GM19397 (cell line): ENCODE data around the gene CELF2.

Source experiments
- ATAC-seq: cut with Tn5 transposase; IDR thresholded peaks from one replicate; pipeline ENCODE4 v1.9.1; 2021; ENCODE audit warnings: mild to moderate bottlenecking, moderate library complexity; ENCODE audit not compliant: unreplicated experiment

Gene CELF2

DNA sequence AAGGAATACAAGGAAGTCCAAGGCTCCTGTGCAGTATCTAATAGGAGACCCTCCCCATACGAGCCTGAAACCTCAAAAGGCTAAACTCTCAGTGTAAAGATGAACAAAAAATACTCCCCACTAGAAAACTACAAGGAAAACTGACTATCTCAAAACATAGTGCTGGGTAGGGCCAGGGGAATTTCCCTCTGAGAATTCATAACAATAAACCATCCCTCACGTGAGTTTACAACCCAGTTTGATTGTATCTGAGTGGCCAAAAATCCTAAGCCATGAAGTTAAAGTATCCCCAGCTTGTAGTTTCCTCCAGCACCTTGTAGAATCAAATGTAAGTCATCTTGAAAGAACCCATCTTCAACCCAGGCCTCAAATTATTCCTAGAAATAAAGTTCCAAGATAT is 293.4 kb downstream of the CELF2 start:
- no peak for ATAC-seq

DNA sequence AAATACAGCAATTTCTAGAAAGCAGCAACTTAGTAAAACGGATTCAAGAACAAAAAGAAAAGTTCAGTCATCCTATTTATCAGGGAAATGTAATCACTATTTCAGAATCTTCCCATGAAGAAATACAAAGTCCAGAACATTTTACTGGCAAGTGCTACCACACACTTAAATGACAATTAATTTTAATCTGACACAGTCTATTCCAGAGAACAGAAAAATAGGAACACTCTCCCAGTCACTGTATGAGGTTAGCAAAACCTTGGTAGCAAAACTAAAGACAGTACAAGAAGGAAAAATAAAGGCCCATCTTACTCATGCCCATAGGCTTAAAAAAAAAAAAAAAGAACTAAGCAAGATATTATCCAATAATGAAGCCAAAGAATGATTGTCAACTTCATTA is 295.8 kb downstream of the CELF2 start:
- no peak for ATAC-seq

DNA sequence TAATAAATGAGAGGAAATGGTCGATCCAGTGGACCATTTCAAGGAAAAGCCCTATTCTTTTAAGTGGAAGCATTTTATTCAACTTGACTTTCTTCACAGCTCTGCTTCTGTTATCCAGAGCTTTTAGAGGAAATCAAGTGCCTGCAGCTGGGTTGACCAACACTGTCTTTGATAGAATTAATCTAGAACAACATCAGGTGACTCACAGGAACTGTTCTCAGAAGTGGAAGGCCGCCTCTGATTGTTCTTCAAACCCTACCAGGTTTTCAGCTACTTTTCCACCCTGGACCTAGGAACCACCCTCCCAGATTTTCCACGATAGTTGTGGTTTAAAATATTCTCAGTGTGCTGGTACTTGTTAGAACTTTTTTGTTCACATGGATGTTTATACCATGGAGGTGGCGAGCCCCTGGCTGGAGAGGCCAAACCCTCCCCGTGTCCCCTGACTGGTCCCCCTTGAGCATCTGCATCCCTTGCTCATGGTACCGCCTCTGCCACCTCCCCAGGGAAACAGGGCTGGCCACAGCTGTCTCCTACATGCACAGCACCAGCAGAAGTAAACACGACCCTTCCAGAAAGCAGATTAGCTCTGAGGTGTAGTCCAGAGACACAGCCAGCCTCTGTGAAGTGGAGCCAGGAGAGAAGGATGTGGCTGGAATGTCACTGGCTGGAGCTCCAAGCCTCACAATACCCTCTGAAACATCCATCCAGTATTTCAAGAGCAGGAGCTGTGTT is 300.4 kb downstream of the CELF2 start:
- no peak for ATAC-seq

DNA sequence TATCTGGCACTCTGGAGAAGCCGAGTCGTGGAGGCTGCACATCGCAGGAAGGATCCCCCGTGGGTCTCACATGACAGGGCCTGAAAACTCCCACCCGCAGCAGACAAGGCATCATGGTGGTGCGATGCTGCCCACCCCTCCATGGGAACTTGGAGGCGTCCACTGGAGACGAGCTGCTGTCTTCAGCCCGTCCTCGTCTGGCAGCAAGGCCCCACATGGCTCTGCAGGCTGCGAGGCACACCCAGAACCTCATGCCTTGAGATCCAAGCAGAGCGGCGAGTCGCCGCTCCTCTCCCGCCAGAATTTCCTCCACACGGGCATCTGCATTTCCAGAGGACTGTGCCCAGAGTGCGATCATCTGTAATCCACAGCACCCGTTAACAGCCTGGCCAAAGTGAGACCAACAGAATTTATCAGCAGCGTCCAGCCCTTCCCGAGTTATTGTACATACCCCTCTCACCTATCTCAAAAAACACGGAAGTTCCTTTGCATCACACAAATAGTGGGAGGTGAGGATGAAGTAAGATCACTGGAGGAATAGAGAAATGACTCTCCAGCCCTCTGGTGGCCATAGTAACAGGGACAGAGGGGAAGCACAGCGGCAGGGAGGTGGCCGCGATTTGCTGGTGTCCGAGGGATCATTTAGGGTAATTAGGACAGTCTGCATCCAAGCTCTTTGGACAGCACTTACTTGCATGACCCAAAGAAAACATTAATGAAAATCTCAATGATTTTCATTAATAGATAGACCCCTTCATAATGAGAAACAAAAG is 301.3 kb downstream of the CELF2 start:
- no peak for ATAC-seq

DNA sequence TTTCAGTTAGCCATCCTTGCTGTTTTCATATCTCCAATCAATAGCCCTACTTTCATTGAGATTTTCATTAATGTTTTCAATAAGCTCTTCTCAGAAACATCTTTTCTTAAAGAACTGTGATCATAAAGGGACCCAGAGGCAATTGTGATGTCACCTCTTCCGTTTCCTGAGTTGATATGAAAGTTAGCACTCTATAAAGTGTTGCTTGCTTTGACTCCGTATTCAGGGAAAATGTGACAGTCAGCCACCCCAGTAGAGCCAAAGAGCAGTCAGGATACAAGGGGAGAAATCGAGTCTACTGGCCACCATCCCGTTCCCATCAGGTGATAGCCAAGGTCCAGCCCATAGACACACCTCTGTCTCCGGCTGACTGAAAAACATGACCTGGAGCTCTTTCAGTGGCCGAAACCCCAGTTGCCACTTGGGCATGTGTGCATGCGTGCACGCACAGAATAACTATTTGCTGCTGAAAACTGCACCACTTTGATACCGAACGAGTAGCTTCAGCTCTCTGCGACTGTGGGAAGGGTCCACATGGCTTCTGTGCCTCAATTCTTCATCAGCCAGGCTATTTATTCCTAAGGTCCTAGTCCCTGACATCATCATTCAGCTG is 302.4 kb downstream of the CELF2 start:
- no peak for ATAC-seq

DNA sequence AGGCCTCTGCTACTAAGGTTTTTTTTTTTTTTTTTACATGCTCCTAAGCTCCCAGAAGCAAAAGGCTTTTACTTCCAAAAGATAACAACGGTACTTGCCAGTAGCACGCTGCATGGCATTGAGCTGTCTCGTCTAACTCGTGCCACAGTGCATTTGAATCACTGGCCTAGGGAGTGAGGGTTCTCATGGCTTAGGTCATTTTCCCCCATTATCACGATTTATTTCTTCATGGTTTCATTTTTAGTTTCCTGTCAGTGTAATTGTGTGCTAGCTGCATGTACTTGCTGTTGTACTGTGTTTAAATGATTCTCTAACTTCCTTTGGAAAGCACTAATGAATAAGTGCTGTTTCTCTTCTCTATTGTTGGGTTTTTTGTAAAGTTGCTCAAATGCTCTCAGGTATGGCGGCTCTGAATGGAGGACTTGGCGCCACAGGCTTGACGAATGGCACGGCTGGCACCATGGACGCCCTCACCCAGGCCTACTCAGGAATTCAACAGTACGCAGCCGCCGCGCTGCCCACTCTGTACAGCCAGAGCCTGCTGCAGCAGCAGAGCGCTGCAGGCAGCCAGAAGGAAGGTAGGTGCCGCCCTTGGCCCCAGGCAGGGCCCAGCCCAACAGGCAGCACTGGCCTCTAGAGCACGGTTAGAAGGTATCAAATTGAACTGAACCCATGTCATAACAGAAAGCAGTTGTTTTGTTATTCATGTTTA is 303.3 kb downstream of the CELF2 start:
- ATAC-seq: no peak

DNA sequence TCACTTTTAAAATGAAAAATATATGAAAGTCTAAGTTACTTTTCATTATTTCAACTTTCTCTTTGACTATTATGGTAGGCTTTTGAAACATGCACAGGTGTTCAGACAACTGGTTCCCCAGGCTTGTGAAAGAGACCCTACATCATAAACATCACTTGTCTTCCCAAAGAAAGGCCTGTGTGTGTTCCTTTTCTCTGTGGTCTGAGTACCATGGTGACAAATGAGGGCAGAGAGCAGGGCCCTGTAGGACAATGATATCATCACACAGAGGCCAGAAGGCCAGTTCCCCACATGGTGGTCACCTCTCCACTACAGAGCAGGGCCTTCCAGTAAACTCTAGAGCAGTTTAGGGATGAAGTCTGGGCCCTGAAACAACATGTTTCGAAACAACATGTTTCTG is 305.0 kb downstream of the CELF2 start:
- ATAC-seq: no peak

DNA sequence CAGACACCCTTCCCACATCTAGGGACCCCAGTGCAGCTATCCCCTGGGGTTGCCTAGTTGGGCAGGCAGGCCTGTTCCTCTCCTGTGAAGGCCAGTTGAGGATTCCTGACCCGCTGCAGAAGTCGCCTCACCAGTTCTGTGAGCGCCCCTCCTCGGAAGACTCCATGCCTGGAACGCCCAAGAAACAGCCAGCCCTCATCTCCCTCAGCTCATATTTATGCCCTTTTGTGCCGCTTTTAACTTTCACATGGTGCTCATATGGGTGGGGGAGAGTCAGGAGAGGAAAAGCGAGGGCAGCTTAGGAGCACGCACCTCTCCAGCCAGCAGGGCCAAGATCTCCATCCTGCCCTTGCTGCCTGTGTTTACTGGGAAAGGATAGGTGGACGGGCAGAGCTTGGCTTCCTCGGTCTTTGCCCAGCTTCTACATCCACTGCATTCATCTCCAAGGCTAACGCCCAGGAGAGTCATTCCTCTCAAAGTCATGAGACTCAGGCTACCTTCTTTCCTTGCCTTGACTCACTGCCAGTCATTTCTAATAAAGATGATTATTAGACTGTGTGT is 307.2 kb downstream of the CELF2 start:
- ATAC-seq: no peak

DNA sequence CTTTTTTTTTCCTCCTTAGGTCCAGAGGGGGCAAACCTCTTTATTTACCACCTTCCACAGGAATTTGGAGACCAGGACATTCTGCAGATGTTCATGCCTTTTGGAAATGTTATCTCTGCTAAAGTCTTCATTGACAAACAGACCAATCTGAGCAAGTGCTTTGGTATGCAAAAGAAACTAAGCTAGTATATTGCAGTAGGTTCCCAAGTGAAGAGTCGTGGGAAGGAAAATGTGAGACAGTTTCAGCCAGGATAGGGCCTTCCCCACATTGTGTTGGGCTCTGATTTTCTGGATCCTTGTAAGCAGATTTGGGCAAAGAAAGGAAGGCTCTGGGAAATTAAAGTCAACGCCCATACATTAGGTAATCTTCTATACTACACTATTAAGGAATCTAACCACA is 308.1 kb downstream of the CELF2 start:
- no peak for ATAC-seq

DNA sequence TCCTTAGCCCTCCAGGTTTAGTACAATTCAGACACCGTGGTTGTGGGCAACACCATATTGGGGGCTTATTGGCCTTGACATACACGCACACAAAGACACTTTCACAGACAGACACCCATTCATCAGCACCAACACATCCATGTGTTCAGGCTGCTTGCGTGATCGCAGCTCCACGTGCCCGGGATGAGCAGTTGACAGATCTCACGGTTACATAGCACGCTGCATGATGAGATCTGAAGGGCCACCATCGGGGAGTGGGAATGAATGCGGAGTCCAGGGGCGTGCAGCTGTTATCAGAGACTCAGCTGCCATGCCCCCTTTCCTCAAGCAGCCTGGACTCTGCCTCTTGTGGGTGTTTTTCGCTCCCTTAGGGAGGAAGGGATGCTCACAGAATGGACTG is 308.6 kb downstream of the CELF2 start:
- no peak for ATAC-seq

DNA sequence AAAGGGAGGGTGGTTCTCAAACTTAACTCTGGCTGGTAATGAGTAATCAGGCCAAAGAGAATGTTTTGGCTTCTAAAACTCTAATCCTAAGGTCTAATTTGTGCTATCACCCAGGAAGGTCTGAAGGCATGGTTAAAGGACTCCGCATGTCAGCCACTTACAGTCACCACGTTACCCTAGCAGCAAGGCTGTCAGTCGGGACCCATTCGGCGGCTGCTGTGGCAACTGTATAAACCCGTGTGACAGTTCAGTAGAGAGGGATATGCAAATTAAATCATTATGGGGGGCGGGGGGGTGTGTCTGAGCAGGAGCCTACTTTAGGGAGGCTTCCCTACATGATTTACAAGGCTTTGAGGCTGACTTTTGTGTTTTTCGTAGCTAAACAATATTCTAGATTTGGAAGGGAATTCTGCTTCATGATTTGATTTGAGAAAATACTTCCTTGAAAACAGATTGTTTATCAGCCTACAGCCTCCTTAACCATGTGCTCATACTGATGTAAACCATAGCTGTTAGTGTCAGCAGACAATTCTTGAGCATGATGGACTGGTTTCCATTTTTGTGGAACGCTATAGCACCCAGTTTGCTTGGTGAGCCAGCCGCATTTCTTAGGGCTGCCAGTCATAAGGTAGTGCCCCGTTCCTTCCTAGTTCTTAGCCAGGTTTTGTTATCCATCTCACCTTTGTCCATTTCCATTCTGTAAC is 309.4 kb downstream of the CELF2 start:
- ATAC-seq: no peak

DNA sequence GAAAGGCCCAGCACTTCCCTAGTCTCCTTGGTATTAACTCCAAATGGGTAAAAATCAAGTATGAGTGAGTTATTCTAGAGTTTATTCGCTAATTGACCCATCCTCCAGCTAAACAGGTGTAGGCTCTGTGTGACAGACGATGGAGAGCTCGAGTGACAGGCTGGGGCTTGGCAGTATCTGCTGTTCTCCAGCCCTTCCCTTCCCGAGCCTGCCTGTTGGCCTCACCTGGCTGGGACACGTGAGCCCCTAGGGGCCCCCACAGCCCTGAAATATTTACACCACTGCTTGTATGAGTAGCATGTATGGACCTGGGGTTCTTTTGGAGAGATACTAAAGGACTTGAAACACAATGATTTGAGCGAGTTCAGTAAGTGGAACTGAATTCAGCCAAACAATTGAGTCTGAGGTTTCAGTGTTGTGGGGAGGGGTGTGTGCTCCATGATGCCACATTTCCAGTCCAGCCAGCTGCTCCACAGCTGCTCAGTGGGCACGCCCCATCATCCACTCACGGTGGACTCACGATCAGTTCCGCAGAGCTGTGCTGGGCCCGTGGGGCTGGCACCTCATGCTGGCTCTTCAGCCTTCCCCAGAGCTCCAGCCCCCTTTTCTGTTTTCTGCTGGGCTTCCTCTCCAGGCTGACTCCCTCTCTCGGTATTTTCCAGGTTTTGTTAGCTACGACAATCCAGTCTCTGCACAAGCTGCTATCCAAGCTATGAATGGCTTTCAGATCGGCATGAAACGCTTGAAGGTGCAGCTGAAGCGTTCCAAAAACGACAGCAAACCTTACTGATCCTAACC is 310.8 kb downstream of the CELF2 start:
- no peak for ATAC-seq

DNA sequence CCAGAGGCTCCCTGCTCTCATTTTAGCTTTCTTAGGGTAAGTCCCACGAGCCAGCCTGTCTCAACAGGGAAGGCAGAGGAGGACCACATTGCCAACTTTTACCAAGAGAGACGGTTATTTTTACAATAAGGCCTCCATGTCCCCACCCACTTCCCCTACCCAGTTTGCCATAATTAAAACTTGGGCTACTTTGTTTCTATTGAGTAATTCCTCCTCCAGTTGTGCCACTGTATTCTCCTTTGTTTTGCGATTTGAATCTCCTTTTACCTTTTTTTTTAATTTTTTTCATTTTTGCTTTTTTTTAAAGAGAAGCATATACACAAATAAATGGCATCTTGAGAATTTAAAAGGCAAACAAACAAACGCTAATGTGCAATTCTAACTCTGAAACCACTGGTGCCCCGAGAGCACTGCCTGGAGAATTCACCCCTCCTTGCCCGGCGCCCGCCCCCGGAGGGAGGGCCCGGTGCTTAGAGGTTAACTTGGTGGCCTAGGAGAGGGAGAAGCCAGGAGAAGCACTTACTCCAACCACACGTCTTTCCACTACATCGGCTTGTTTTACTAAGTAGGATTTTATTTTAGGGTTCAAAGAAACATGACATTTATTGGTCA is 311.5 kb downstream of the CELF2 start:
- ATAC-seq: no peak

DNA sequence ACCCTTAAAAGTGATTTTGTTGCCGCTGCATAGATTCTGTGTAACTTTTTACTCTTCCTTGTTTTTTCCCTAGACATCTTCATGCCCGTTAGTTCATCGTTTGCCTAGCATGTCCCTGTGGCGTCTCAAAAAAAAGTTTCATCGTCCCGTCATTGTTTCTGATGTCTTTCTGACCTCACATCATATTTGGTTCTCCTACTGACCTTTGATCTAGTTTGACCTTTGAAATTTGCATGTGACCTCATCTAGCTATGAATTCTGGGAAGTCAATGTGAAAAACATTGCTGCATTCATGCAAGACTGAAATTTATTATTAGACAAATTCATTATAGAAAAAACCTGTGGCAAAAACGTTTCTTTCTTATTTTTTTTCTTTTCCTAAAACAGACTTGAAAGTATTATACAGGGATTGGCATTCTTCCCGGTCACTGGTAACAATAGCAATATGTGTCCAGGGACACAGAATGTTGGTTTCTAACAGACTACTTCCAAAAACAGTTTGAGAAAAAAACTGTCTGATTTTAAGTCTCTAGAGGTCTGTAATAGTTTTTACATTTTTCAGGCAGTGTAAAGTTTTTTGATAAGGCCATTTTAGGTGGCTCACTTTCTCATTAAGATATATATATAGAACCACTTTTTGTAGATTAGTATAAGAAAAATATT is 312.8 kb downstream of the CELF2 start:
- ATAC-seq: no peak

DNA sequence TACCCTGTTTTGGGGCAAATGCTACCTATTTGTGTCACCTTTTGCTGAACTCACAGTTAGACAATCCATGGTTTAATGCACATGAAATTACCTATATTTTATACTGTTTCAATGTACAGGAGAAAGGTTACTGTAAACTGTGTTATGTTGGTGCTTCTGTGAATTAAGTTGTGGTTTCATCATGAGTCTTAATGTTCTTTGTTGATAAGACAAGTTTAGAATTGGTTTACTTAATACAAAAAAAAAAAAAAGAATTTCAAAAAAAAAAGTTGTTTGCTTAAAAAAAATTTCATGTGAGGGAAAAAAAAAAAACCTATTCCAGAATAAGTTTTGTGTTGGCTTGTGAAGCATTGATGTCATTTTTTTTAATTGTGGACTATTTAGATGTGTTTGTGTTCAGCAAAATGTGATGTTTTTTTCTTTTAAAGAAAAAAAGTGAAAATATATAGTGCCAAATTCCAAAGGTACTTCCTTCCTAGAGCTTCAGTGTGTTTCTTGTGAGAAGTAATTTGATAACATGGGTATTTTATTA is 313.4 kb downstream of the CELF2 start:
- no peak for ATAC-seq

DNA sequence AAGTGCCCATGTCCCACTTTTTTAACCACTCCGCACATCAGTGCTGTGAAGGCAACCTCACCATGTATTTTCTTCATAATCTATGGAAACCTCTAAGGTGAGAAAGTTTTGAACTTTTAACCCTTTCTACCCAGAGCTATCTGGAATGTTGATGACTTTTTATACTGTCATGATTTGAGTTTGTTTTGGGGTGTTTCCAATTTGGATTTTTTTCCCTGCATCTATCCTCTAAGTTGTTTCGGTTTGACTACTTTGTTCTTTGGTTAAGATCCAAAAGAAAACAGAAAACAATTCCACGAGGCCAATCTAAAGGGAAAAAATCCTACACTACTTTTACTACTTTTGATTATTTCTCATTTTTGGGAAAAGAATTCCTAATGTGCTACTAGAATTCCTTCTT is 314.1 kb downstream of the CELF2 start:
- no peak for ATAC-seq

DNA sequence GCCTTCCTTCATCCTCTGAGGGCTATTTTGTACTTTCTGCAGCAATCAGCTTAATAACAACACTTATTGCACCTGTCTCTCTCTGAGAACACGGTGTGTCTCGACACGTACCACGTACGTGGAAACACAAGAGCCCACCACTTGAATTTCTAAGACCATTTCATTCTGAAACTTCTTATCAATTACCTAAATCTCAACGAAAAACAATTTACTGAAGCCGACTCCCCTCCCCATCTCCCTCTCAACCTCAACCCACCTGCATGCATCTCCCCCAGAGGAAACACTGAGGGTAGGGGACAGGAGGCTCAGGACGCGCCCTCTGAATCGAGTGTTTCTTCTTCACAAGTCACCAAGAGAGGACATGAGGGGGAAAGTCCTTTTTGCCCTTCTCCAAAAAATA is 315.2 kb downstream of the CELF2 start:
- no peak for ATAC-seq

DNA sequence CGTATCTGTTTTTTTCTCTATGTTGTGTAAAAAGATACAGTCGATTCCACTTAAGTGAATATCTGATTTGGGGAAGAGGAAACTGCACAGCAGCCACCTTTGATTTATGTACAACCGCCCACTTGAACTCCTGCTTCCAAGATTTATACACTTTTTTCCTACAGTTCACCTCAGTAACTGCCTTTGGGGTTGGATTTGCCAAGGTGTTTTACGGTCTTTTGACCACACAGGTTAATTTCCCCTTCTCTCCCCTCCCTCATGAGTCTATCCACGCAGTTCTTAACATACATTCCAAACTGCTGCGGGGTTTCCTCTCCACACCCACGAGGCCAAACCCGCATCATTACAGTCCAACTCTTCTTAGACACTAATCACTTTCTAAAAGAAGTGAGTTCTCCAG is 316.8 kb downstream of the CELF2 start:
- no peak for ATAC-seq
